Spinal cord (tissue), 10 donors: Measurements from ENCODE around the gene EIF4A2. TPM values are rescaled to one million over a fixed set of nuclear protein-coding genes. Genes with fewer than 3 reads are reported as not detected.
"Not testable (repeated sequence)": the region's sequence is repeated elsewhere in the genome, so short reads cannot be mapped to it uniquely, and the experiment has no call there.

Source experiments
- DNase-seq, 6 donors: peaks; one replicate each; pipeline versions ENCODE4 v3.0.0 to v3.0.0-alpha.2; 2013 to 2015; ENCODE audit warnings: low spot score in 6 of 6, low read depth in 4 of 6
- H3K27ac ChIP-seq: one replicate; pipeline ENCODE4 v1.5.1; 2013; ENCODE audit warnings: low read depth, low read length, control low read depth
- H3K27me3 ChIP-seq: one replicate; pipeline ENCODE4 v1.6.1; 2013; ENCODE audit warnings: low read length; ENCODE audit not compliant: control insufficient read depth, insufficient read depth
- H3K36me3 ChIP-seq: one replicate; pipeline ENCODE4 v1.6.1; 2013; ENCODE audit warnings: low read length; ENCODE audit not compliant: control insufficient read depth, insufficient read depth
- H3K4me1 ChIP-seq: one replicate; pipeline ENCODE4 v1.6.1; 2013; ENCODE audit warnings: low read length; ENCODE audit not compliant: control insufficient read depth, insufficient read depth
- H3K4me3 ChIP-seq: one replicate; pipeline ENCODE4 v1.5.1; 2013; ENCODE audit warnings: low read depth, low read length, control low read depth
- H3K9me3 ChIP-seq: one replicate; pipeline ENCODE4 v1.6.1; 2013; ENCODE audit warnings: low read length; ENCODE audit not compliant: control insufficient read depth, insufficient read depth
- WGBS: methylation state at CpG from one replicate; pipeline ENCODE4 v1.1.5; 2013; ENCODE audit warnings: missing lambda C conversion rate; ENCODE audit not compliant: insufficient coverage; 5-methylcytosine and 5-hydroxymethylcytosine counted together
- polyA plus RNA-seq, 2 donors: library from polyadenylated mRNA; unstranded; fragments of 120-200 nt; gene quantifications; one replicate each; pipeline ENCODE4 v1.2.1, GENCODE V29; 2013; ENCODE audit not compliant: insufficient read length in 2 of 2
- total RNA-seq, 2 donors: library from RNA; depleted of rRNA in 1 of 2; stranded (reverse); fragments of 120-200 nt in 1 of 2; fragments of >200 nt in 1 of 2; gene quantifications; one replicate each; pipeline versions ENCODE4 v1.2.3 to v1.2.4, GENCODE V29; 2013 to 2014
- donor health status: healthy.

The EIF4A2 gene
- total and polyA plus RNA-seq, 4 donors, result 611 to 784 (median 662) TPM

DNA sequence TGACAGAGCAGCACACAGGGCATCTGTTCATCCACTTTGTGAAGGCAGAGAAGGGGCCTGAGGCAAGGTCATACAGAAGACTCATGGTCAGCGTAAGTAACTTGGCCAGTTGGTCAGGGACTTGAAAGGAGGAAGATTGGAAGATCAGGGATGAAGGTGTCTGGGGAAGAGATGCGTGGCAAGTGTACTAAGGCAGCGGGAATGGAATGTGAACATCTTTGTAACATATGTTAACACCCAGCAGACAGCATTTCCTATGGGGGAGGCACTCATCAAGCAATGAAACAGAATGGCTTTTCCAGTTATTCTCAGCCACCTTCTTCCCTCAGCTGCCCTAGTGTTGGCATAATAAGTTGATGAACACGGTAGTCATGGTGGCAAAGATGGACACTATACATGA, 30.7 kb downstream of the EIF4A2 start:
- 88% methylated on average over 1 of the region's 4 CpGs for WGBS
- no peak overlapping the region for H3K27ac ChIP-seq
- no peak overlapping the region for H3K4me3 ChIP-seq
- no peaks in the 10 kb centered on the region for H3K4me1 ChIP-seq
- no peaks in the 10 kb centered on the region for H3K27me3 ChIP-seq
- no peaks in the 10 kb centered on the region for H3K36me3 ChIP-seq
- H3K9me3 ChIP-seq, result no peaks in the 10 kb centered on the region
- no peak for DNase-seq

DNA sequence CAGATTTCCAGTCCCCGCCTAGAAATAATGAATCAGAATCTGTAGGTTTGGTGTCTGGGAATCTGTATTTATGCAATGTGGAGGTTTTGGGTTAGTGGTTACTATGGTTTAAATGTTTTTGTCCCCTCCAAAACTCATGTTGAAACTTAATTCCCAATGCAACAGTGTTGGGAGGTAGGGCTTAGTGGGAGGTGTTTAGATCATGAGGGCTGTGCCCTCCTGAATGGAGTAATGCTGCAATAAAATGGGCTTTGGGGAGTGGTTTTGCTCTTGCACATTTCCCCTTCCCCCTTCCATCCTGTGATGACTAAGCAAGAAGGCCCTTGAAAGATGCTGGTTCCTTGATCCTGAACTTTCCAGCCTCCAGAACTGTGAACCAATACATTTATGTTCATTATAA, 32.1 kb downstream of the EIF4A2 start:
- WGBS, result 90% methylated on average over 1 of the region's 1 CpG
- H3K27me3 ChIP-seq, result no peaks in the 10 kb centered on the region
- no peak for DNase-seq
- no peak overlapping the region for H3K4me3 ChIP-seq
- no peaks in the 10 kb centered on the region for H3K4me1 ChIP-seq
- H3K27ac ChIP-seq, result no peak overlapping the region
- no peaks in the 10 kb centered on the region for H3K36me3 ChIP-seq
- no peaks in the 10 kb centered on the region for H3K9me3 ChIP-seq

- no peak overlapping the region for H3K27ac ChIP-seq
- H3K9me3 ChIP-seq, result no peaks in the 10 kb centered on the region
- H3K27me3 ChIP-seq, result no peaks in the 10 kb centered on the region
- no peaks in the 10 kb centered on the region for H3K4me1 ChIP-seq
- WGBS, result 88% methylated on average over 1 of the region's 5 CpGs
- peak in 1 of 6 donors; percentile 55 for DNase-seq
- no peaks in the 10 kb centered on the region for H3K36me3 ChIP-seq
- no peak overlapping the region for H3K4me3 ChIP-seq
Observed at GRCh38 chr3:186818516-186818915, 35.1 kb downstream of the EIF4A2 start.

DNA sequence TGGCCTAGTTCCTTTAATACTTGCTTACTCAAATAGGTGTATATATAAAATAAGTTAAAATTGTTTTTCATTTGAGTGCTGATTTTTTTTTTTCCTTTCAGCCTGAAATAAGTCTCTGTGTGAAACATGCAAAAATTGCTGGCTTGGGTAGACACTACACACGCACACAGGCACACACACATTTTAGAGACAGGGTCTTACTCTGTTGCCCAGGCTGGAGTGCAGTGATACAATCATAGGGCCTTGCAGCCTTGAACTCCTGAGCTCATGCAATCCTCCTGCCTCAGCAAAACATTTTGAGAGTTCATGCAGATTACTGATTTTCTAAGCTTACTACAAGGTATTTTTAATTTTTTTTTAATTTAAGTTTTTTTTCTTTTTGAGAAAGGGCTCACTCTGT, 35.6 kb downstream of the EIF4A2 start:
- Histone ChIP-seq H3K9me3 (no peaks in the 10 kb centered on the region), H3K36me3 (no peaks in the 10 kb centered on the region), H3K4me3 (no peak overlapping the region), H3K27ac (no peak overlapping the region), H3K27me3 (peaks cover 1% of the 10 kb centered on the region), H3K4me1 (no peaks in the 10 kb centered on the region)
- DNase-seq, result no peak
- WGBS, result no CpG with 5 or more reads among the region's 1 CpG

DNA sequence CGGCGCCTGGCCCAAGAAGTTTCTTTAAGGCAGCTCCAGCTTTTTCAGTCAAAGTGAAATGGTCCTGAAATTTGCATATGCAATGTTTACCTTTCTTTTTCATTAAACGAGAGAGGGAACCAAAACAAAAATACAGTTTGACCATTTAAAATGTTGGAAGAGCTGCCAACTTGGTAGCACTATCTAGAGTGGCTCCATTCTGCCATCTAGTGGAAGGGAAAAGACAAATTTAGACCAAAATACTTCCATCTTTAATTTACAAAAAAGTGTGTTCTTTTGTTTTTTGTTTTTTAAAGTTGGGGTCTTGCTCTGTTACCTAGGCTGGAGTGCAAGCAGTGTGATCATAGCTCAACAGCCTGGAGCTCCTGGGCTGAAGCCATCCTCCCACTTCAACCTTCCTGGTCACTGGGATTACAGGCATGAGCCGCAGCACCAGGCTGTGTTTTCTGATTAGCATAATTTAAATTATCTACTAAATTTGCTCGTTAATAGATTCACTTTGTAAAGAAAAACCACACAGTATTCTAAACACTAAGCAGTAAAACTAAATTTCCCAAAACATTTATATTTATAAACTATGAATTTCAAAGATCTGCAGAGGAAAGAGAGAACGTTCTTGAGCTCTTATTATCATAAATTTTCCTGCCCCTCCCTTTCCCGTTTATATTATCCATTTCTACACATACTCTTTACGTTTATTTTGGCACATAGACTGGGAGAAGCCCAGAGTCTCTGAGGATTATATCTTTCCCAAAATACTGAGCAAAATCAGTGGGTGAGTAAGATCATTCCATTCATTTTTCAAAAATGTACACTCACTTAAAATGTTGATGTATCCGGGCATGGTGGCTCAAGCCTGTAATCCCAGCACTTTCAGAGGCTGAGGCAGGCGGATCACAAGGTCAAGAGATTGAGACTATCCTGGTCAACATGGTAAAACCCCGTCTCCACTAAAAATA, 38.3 kb downstream of the EIF4A2 start:
- H3K4me1 ChIP-seq, result peaks cover 26% of the 10 kb centered on the region
- peak in 2 of 6 donors; percentile 64 to 69 for DNase-seq
- peaks cover 29% of the 10 kb centered on the region for H3K27me3 ChIP-seq
- 84% methylated on average over 3 of the region's 11 CpGs for WGBS
- no peaks in the 10 kb centered on the region for H3K36me3 ChIP-seq
- no peaks in the 10 kb centered on the region for H3K9me3 ChIP-seq
- no peak overlapping the region for H3K4me3 ChIP-seq
- H3K27ac ChIP-seq, result no peak overlapping the region

GRCh38 chr3:186822388-186822759, 39.0 kb downstream of the EIF4A2 start:
- WGBS, result no CpG with 5 or more reads among the region's 1 CpG
- H3K9me3 ChIP-seq, H3K4me3 ChIP-seq, DNase-seq, H3K27ac ChIP-seq, H3K36me3 ChIP-seq: not testable (repeated sequence)
- Histone ChIP-seq H3K27me3 (peaks cover 29% of the 10 kb centered on the region), H3K4me1 (peaks cover 30% of the 10 kb centered on the region)

DNA sequence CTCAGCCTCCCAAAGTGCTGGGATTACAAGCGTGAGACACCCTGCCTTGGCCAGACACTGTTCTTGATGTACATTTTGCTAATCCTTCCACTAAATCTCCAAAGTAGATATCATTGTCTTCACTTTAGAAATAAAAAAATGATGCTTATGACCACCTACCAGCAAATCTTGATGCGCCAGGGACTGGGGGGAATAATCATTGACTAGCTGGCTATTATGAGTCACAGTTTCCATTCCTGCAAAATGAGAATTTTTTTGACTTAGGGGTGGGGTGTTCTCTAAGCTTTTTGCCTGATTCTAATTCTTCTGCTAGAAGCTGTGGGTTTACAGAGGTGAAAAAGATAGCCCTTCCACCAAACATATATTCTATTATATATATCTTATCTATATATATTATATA, 40.0 kb downstream of the EIF4A2 start:
- no peak overlapping the region for H3K27ac ChIP-seq
- no peaks in the 10 kb centered on the region for H3K9me3 ChIP-seq
- H3K27me3 ChIP-seq, result peaks cover 36% of the 10 kb centered on the region
- no peaks in the 10 kb centered on the region for H3K36me3 ChIP-seq
- peaks cover 35% of the 10 kb centered on the region for H3K4me1 ChIP-seq
- no peak overlapping the region for H3K4me3 ChIP-seq
- WGBS, result no CpG with 5 or more reads among the region's 2 CpGs
- DNase-seq, result no peak

- H3K9me3 ChIP-seq, result no peaks in the 10 kb centered on the region
- H3K27me3 ChIP-seq, result peaks cover 48% of the 10 kb centered on the region
- H3K36me3 ChIP-seq, result no peaks in the 10 kb centered on the region
- 20% methylated on average over 18 of the region's 18 CpGs for WGBS
- peak overlapping the region; percentile 18 for H3K4me3 ChIP-seq
- no peak overlapping the region for H3K27ac ChIP-seq
- peaks cover 35% of the 10 kb centered on the region for H3K4me1 ChIP-seq
- peak in 1 of 6 donors; percentile 5 for DNase-seq
Observed at GRCh38 chr3:186824430-186825139, 41.2 kb downstream of the EIF4A2 start.

DNA sequence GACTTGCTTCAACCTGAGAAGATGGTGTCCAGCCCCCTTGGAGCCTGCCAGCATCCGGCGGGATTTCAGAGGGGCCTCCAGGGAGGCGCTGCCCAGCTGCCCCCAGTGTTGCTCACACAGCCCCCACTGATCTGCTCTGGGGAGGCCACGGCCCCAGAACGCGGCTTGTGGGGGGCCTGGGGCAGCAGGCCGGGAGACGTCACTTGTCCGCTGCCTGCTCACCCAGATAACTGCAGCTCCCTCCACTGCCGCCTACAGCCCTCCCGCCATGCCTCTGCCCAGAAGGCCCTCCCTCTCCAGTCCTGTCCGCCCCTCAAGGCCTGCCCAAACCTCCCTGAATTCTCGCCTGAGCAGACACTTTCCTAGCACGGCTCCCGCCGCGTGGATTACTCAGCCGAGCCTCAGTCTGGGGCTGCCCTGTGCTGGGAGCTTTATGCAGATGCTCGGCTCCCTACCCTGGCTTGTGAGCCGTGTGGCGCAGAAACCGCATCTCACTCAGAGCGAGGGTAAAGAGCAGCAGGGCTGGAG, 42.0 kb downstream of the EIF4A2 start:
- 4% methylated on average over 23 of the region's 23 CpGs for WGBS
- H3K9me3 ChIP-seq, result no peaks in the 10 kb centered on the region
- H3K36me3 ChIP-seq, result no peaks in the 10 kb centered on the region
- peak in 2 of 6 donors; percentile 53 to 63 for DNase-seq
- peak overlapping the region; percentile 18 for H3K4me3 ChIP-seq
- peaks cover 35% of the 10 kb centered on the region for H3K4me1 ChIP-seq
- H3K27ac ChIP-seq, result no peak overlapping the region
- H3K27me3 ChIP-seq, result peaks cover 55% of the 10 kb centered on the region
